ENCODE data around the gene GPR55.
A peak's percentile ranks its signal among the peaks of the same experiment; 100 is the strongest.

GPR55 gene

GRCh38 chr2:230942920-230943896 lies 18.2 kb upstream of the GPR55 start:
- Histone ChIP-seq H3K27me3 (replicated peaks; ENCODE audit: insufficient read depth, low read length) (no peaks in the 10 kb centered on the region), H3F3A (ENCODE audit: insufficient read depth, low read length) (no peaks in the 10 kb centered on the region), H4K20me1 (ENCODE audit: insufficient read depth, low read length) (no peaks in the 10 kb centered on the region), H3K9me3 (replicated peaks; ENCODE audit: insufficient read depth, low read length) (no peaks in the 10 kb centered on the region), H3K4me2 (ENCODE audit: low read depth, low read length) (no peak overlapping the region), H3K4me3 (ENCODE audit: low read length) (no peak overlapping the region), H3K36me3 (replicated peaks; ENCODE audit: insufficient read depth, low read length) (no peaks in the 10 kb centered on the region), H3K4me1 (ENCODE audit: low read length) (no peaks in the 10 kb centered on the region), H3K9me2 (replicated peaks; ENCODE audit: insufficient read depth, low read length) (no peaks in the 10 kb centered on the region), H3K27ac (ENCODE audit: low read length) (no peak overlapping the region), H3K79me2 (ENCODE audit: low read length) (no peaks in the 10 kb centered on the region), H3K9ac (ENCODE audit: low read length) (no peak overlapping the region), H2AFZ (ENCODE audit: low read length) (no peak overlapping the region)
- peak; percentile 9 for DNase-seq
- TF ChIP-seq EZH2phosphoT487 (IDR thresholded peaks at IDR 0.05; ENCODE audit: low read length) (no peak), CTCF (IDR thresholded peaks at IDR 0.05; ENCODE audit: low read length) (no peak), EZH2 (optimal IDR thresholded peaks at IDR 0.05; ENCODE audit: low read depth, low read length) (no peak)

GRCh38 chr2:230942371-230942770 lies 17.3 kb upstream of the GPR55 start:
- H4K20me1 ChIP-seq (ENCODE audit: insufficient read depth, low read length), result no peaks in the 10 kb centered on the region
- DNase-seq, result no peak
- H3F3A ChIP-seq (ENCODE audit: insufficient read depth, low read length), result no peaks in the 10 kb centered on the region
- H3K79me2 ChIP-seq (ENCODE audit: low read length), result no peaks in the 10 kb centered on the region
- H3K27me3 ChIP-seq (replicated peaks; ENCODE audit: insufficient read depth, low read length), result no peaks in the 10 kb centered on the region
- H3K4me1 ChIP-seq (ENCODE audit: low read length), result no peaks in the 10 kb centered on the region
- H2AFZ ChIP-seq (ENCODE audit: low read length), result no peak overlapping the region
- H3K9ac ChIP-seq (ENCODE audit: low read length), result no peak overlapping the region
- no peaks in the 10 kb centered on the region for H3K36me3 ChIP-seq (replicated peaks; ENCODE audit: insufficient read depth, low read length)
- H3K9me3 ChIP-seq (replicated peaks; ENCODE audit: insufficient read depth, low read length), result no peaks in the 10 kb centered on the region
- H3K9me2 ChIP-seq (replicated peaks; ENCODE audit: insufficient read depth, low read length), result no peaks in the 10 kb centered on the region
- no peak overlapping the region for H3K4me2 ChIP-seq (ENCODE audit: low read depth, low read length)
- no peak overlapping the region for H3K4me3 ChIP-seq (ENCODE audit: low read length)
- no peak overlapping the region for H3K27ac ChIP-seq (ENCODE audit: low read length)
- TF ChIP-seq EZH2 (optimal IDR thresholded peaks at IDR 0.05; ENCODE audit: low read depth, low read length), result no peak
- no peak for TF ChIP-seq EZH2phosphoT487 (IDR thresholded peaks at IDR 0.05; ENCODE audit: low read length)
- no peak for TF ChIP-seq CTCF (IDR thresholded peaks at IDR 0.05; ENCODE audit: low read length)

- Histone ChIP-seq H3K9me3 (replicated peaks; ENCODE audit: insufficient read depth, low read length) (no peaks in the 10 kb centered on the region), H3K9me2 (replicated peaks; ENCODE audit: insufficient read depth, low read length) (no peaks in the 10 kb centered on the region), H3K4me1 (ENCODE audit: low read length) (no peaks in the 10 kb centered on the region), H3K27ac (ENCODE audit: low read length) (no peak overlapping the region), H3K4me2 (ENCODE audit: low read depth, low read length) (no peak overlapping the region), H4K20me1 (ENCODE audit: insufficient read depth, low read length) (no peaks in the 10 kb centered on the region), H3K36me3 (replicated peaks; ENCODE audit: insufficient read depth, low read length) (no peaks in the 10 kb centered on the region), H3K79me2 (ENCODE audit: low read length) (no peaks in the 10 kb centered on the region), H3K9ac (ENCODE audit: low read length) (no peak overlapping the region), H3F3A (ENCODE audit: insufficient read depth, low read length) (no peaks in the 10 kb centered on the region), H3K4me3 (ENCODE audit: low read length) (no peak overlapping the region), H3K27me3 (replicated peaks; ENCODE audit: insufficient read depth, low read length) (no peaks in the 10 kb centered on the region), H2AFZ (ENCODE audit: low read length) (no peak overlapping the region)
- TF ChIP-seq EZH2 (optimal IDR thresholded peaks at IDR 0.05; ENCODE audit: low read depth, low read length), result no peak
- no peak for TF ChIP-seq CTCF (IDR thresholded peaks at IDR 0.05; ENCODE audit: low read length)
- TF ChIP-seq EZH2phosphoT487 (IDR thresholded peaks at IDR 0.05; ENCODE audit: low read length), result no peak
- DNase-seq, result no peak
Measured at GRCh38 chr2:230941202-230942180, 16.4 kb upstream of the GPR55 start.
